HG03342 (cell line): ENCODE data around the gene SPDYE4.

Experiments used
- ATAC-seq: cut with Tn5 transposase; IDR thresholded peaks from one replicate; pipeline ENCODE4 v1.9.1; 2021; ENCODE audit warnings: mild to moderate bottlenecking, moderate library complexity; ENCODE audit not compliant: unreplicated experiment

The SPDYE4 gene

DNA sequence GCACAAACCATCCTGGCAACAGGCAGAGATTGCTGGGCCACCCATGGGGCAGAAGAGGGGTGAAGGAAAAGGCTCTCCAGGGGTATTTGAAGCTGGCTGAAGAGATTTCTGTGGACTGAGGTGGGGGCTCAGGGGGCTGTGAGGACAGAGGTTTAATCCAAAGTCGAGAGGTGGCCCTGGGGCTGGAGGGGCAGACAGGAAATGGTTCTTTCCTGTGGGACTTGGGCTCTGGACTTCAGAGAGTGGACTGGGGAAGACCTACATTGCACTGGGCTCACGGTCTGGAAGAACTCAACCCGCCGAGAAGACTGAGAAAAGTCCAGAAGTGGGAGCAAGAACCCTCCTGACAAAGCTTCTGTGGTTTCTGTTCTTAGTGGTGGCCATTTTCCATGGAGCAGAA, 16.6 kb downstream of the SPDYE4 start:
- ATAC-seq = no peak

GRCh38 chr17:8741366-8741765, 17.0 kb downstream of the SPDYE4 start:
- ATAC-seq = no peak

- no peak for ATAC-seq
Measured at GRCh38 chr17:8740486-8740885, 17.9 kb downstream of the SPDYE4 start.

DNA sequence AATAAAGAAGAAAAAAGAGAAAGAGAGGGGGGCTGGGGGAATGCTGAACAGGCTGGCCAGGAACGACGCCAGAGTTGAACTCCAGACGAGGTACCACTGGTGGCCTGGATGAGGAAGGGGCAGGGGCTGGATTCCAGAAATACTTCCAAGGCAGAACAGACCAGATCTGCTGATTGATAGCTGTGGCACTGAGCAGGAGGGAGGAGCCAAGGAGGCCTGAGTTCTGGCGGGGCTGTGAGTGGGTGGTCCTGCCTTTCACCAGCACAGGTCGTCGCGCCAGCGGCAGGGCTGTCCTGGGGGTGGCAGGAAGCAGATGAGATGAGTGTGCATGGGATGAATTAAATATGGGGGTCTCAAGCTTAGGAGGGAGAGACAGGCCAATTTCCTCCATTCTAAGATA, 19.2 kb downstream of the SPDYE4 start:
- no peak for ATAC-seq

DNA sequence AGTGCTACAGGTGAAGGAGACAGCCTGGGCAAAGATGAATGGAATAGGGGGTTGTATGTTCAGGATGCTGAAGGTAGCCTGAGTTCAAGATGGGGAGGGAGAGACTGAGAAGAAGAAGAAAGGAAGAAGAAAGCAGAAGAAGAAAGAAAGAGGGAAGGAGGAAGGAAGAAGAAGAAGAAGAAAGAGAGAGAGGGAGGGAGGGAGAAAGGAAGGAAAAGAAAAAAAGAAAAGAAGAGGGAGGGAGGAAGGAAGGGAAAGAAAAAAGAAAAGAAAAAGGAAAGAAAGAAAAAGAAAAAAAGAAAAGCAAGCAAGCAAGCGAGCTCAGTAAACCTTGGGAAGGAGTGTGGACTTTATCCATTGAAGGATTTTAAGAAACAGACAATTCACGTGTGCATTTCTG, 21.6 kb downstream of the SPDYE4 start:
- ATAC-seq = no peak

DNA sequence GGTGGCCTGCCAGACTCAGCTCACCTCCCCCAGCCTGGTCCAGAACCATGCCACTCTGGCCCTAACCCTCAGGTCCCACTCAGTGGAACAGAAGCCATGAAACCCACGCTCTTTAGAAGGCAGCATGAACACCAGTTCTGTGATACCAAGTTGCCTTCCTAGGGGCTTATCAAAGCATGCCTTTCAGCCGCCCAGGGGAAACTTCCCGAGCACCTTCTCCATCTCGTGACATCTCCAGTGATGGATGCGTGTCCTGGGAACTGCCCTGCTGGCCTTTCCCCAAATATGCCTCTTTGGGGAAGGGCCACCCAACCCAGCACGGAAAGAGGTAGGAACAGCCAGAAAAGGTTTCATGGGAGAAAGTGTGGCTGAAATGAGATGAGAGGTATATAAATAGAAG, 22.0 kb downstream of the SPDYE4 start:
- no peak for ATAC-seq

- no peak for ATAC-seq
Measured at GRCh38 chr17:8735336-8735939, 22.9 kb downstream of the SPDYE4 start.

GRCh38 chr17:8734876-8735275, 23.5 kb downstream of the SPDYE4 start:
- ATAC-seq = no peak

- no peak for ATAC-seq
Measured at GRCh38 chr17:8732406-8733085, 25.8 kb downstream of the SPDYE4 start.

DNA sequence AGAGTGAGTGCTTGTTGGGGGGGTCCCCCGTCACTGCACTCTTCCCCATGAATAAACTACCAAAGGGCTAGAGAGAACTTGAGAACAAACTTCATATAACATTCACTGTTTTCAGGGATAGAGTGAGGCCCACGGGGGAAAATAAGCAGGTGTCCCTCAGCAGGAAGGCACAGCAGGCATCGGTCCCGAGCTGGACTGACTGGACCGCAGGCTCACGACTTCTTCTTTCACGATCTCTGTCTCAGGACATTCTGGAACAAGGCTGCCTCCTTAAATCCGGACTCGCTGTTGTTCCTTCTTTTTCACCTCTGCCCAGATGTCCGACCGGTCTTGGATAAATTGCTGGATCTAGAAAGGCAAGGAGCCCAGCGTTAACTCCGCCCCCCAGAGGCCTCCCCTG, 28.5 kb downstream of the SPDYE4 start:
- no peak for ATAC-seq

GRCh38 chr17:8729421-8729820, 28.9 kb downstream of the SPDYE4 start:
- ATAC-seq = no peak

GRCh38 chr17:8728971-8729370, 29.4 kb downstream of the SPDYE4 start:
- no peak for ATAC-seq

GRCh38 chr17:8728251-8728938, 30.0 kb downstream of the SPDYE4 start:
- ATAC-seq = no peak

DNA sequence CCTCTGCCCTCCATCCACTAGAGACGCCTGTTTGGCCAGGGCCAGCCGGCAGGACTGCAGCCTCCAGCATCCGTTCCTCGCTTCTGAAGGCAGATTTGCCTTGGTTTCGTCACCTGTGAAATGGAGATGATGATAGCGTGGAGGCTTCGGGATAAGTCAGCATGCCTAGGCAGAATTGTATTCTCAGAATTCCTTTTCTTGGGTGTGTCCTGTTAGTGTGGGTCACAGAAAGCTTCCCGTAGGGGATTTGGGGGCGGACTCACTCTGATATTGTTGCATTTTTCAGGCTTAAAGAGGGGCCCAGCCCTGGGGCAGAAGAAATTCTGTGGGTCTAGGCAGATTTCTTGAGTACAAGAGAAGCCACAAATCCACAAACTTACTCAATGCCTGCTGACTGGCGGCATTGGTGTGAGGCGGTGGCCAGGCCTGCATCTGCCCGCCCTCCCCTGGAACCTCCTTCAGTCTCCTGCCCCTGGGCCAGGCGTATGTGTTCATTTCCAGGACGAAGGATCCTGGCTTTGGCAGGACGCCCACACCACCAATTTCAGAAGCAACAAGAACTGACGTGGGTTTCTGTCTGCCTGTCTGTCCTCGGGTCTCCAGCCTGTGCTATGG, 31.3 kb downstream of the SPDYE4 start:
- ATAC-seq = no peak

DNA sequence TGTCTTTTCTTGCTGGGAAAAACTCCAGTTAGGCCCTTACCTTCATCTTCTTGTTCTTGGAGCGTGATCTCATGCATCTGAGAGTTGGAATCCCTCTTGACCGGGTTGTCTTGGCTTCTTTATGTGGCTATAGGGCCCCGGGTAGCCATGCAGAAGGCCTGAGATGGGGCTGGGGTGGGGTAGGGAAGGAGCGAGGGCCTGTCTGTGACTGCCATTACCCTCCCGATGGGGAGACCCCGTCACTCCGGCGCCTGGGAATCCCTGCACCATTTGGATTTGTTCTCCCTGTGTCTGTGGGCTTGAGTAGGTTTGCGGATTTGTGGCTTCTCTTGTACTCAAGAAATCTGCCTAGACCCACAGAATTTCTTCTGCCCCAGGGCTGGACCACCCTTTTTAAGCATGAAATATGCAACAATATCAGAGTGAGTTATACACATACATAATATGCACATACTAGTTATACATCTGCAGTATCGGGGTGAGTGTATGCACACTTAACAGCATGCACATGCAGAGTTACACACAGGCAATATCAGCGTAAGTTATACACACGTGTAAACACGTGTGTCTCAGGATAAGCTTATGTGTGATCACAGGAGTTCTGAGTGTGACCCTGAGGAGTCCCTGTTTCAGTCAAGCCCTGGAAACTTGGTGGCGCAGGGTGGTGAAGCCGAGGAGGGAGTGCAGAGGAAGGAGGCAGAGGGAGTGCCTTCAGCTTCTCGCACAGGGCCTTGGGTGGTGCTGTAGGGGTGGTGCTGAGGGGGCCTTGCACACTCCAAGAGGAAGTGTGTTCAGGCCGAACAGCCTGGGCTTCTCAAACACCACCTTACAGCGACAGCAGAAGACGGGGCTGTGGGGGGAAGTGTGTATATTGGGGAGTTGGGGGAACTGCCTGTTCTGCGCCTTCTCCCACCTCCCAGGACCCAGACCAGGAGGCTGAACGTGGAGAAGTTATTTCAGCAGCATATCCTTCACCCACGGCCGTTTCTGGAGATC, 32.2 kb downstream of the SPDYE4 start:
- ATAC-seq = no peak

DNA sequence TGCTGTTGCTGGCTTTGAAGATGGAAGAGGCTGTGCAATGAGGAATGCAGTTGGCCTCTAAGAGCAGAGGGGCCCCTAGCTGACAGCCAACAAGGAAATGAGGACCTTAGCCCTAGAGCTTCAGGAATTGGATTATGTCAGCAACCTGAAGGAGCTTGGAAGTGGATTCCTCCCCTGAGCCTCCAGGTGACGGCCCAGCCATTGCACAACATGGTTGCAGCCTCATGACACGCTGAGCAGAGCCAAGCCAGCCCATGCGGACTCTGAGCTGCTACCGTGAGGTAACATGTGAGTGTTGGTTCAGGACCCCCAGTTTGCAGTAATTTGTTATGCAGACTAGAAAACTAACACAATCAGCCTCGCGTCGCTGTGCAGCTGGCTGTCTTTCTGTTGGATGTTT, 33.9 kb downstream of the SPDYE4 start:
- no peak for ATAC-seq

GRCh38 chr17:8720596-8720995, 37.8 kb downstream of the SPDYE4 start:
- no peak for ATAC-seq

DNA sequence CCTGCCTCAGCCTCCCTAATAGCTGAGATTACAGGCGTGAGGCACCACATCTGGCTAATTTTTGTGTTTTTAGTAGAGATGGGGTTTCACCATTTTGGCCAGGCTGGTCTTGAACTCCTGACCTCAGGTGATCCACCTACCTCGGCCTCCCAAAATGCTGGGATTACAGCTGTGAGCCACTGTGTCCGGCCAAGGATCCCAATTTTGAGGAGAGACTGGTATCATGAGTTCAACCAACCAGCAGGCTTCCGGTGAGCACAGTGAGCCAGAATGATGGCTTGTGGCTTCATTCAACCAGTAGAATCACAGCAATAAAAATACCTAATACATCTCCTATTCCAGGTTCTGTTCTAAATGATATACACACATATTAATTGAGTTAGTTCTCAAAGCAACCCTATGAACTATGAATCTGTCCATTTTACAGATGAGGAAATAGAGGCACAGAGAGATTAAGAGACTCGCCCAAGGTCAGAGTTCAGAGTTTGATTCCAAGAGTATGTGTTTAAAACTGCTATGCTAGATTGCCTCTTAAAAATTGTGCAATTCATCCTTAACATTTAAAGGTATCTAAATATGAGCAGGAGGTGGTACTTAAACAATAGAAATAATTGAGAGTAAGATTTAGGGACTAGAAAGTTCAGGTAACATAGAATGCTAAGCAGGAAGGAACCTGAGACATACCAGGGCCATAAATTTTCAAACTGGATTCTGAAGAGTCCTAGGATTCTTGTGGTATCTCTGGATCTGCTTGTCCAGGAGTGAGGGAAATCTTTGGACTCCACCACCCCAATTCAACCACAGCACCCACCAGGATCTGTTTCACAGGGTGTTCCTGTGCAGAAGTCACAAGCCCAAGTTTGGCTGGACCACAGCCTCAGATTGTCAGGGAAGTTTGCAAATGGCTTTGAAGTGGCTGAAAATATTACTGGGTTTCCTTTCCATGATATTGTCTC, 38.8 kb downstream of the SPDYE4 start:
- no peak for ATAC-seq

GRCh38 chr17:8718001-8718563, 40.3 kb downstream of the SPDYE4 start:
- no peak for ATAC-seq
